T47D (cell line): ENCODE data around the gene POGLUT2.

Experiments used
- DNase-seq, 2 experiments: peaks; one replicate each; pipeline versions ENCODE4 v3.0.0 to v3.0.0-alpha.2; 2011 to 2012; ENCODE audit warnings: low read depth in 1 of 2, low spot score in 1 of 2
- JUND ChIP-seq: IDR thresholded peaks from 2 replicates; pipeline ENCODE4 v1.6.1; 2012; ENCODE audit warnings: low read depth
- in situ Hi-C: cut with HindIII; loops from 2 replicates; pipeline ENCODE4 v1.10.0; 2016; ENCODE audit warnings: low sequenced_read_pairs, low pct_unique_long_range_greater_than_20kb

Gene POGLUT2

DNA sequence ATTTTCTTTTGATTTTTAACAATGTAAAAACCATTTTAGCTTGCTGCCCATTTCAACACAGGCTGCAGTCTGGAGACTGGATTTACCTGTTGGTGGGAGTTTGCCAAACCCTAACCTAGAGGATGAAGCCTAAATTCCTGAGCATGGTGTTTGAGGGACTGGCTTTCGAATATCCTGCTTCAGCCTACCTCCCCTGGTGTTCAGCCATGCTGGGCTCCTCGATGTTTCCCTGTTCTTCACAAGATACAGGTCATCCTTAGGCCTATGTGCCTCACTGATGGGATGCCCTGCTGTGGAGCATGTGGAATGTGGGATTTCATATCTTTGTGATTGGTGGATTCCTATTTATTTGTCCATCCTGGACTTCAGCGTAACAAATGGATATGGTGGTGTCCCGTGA lies 26.6 kb upstream of the POGLUT2 start:
- in situ Hi-C loops: no loop called here
- no peak for TF ChIP-seq JUND

DNA sequence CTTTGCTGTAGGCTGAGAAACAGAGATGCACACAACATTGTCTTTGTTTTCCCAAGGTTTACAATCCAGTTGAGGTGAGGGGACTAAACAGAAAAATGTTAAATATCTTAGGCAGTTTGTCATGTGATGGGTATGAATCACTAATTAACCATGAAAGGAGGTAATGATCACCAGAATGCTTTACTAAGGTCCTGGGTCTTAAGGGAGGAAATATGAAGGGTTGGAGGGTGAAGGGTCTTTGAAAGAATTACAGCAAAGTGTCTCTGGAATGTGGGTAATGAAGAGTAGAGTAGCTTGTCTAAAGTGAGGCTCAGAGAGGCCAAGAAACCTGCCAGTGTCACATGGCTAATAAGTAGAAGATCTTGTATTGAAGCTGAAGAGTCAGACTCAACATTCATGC lies 19.1 kb upstream of the POGLUT2 start:
- in situ Hi-C loops: no loop called here
- TF ChIP-seq JUND: no peak
- DNase-seq: no peak

More for the DNA sequence above, 26.6 kb upstream of the POGLUT2 start:
- DNase-seq: no peak

DNA sequence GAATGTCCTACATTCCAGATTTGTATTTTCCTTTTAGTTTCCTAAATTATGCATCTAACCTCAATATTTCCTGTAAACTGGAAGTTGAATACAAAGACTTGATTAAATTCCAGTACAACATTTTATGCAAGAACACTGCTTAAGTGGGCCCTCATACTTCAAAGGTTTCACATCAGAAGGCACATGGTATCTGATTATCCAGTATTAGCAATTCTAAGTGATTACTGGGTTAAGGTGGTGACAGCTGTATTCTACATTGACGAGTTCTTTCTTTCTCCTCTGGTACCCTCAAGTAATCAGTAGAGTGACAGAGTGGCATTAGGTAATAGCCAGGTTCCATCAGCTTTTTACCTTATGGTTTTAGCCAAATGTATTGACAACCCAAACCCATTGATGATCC lies 18.5 kb upstream of the POGLUT2 start:
- no peak for DNase-seq
- no peak for TF ChIP-seq JUND
- in situ Hi-C loops: no loop called here

DNA sequence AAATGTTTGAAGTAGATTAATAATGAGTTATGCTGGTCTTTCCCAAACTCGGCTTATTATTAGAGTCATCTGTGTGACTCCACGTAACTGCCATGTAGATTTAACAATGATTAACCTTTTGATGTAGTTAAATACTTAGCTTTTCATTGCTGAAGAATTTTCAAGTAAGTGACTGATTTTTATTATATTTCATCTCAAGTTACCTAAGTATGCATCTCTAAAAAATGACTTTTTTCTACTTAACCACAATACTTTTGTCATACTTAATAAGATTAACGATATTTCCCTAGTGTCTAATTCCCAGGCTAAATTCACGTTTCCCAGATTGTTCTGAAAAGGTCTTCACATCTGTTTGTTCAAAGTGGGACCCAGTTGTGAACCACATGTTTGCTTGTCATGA lies 17.9 kb upstream of the POGLUT2 start:
- in situ Hi-C loops: no loop called here
- no peak for DNase-seq

DNA sequence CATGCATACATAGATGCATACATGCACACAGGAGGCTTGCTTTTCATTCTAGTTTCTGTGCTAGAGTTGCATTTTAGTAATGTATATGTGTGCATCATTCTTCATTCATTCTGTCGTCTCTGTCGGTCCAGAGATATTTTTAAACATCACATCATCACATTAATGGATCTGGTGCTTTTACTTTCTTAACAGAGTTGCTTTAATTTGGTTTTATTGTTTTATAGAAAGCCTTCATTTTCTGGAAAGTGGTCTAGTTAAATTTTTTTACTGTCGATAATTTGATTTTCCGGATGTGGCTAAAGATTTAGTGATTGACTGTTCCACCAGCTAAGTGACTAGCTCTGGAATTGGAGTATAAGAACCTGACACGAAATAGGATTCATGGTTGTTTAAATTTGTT lies 17.0 kb upstream of the POGLUT2 start:
- no peak for DNase-seq
- TF ChIP-seq JUND: no peak
- in situ Hi-C loops: no loop called here

More for the DNA sequence above, 17.9 kb upstream of the POGLUT2 start:
- TF ChIP-seq JUND: no peak

DNA sequence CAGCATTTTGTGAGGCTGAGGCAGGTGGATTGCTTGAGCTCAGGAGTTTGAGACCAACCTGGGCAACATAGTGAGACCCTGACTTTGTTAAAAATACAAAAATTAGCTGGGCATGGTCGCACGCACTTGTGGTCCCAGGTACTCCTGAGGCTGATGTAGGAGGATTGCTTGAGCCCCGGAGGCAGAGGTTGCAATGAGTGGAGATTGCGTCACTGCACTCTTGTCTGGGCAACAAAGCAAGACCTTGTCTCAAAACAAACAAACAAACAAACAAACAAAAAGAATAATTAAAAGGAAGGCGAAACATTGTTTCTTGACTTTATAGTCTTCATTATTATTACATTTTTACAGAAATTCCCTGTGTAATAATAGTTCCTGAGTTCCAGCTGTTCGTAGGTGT lies 16.0 kb upstream of the POGLUT2 start:
- TF ChIP-seq JUND: no peak
- DNase-seq: no peak
- in situ Hi-C loops: no loop called here

DNA sequence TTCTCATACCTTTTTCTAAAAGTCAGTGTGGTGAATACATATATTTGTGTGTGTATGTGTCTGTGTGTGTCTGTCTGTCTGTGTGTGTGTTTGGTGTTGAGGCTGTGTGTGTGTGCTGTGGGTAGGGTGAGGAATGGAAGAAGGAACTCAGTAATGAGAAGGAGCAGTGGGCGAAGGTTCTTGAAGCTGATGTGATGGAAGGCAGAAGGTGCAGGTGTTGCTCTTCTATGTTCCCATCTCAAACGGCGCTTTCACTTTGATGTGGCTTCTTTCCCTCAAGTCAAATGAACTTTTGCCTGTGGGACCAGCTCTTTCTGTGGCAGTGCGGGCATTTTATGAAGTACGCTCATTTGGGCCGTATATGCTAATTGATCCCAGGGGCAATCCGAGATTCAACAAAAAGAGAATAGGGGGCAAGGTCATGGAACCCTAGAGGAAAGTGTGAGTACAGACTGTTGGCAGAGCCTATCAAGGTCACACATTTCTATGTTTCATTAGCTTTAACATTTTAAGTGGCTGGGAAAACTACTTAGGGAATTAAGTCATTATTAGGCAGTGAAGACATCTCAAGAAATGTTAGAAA lies 15.3 kb upstream of the POGLUT2 start:
- no peak for TF ChIP-seq JUND
- DNase-seq: no peak
- in situ Hi-C loops: no loop called here

DNA sequence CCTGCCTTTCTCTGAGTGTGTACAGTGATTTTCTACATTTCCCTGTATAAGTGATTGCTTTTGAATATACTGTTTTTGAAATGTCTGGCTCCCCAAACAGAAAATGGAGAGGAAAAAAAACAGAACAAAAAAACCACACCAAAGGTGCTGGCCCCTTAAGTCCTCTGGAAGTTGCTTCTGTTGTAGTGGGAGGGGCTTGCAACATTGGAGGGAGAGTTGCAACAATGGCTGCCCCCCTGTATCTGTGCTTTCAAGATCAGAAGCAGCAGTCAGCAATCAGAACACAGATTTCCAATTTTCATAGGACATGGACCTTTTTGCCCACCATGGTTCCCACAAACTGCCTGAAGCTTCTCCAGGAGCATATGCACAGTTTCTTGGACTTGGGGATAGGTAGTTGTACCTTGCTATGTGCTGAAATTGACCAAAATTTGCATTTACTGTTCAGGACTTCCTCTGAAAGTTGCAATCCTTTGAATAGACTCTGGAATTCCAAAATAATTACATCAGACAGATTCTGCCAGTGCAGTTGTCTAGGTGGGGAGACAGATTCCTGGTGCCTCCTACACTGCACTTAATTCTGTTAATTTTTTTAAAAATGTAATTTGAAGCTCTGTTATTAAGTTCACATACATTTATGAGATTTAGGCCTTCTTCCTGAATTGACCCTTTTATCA lies 14.0 kb upstream of the POGLUT2 start:
- no peak for DNase-seq
- in situ Hi-C loops: no loop called here
- TF ChIP-seq JUND: no peak

DNA sequence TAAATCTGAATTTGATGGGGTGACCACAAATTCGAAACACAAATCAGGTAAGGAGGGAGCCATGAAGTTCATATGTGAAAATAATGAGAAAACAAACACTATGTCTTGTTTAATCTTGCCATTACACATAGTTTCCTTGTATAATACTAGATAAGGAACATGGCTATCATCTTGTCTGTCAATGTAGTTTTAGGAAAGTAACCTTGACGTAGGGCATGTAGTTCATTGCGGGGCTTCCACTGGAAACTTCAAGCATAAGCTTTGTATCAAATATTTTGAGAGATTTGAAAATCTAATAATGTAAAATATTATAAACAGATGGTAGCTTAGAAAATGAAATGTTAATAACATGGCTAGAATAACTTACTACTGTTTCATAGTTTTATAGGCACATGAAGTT lies 8.9 kb upstream of the POGLUT2 start:
- no peak for TF ChIP-seq JUND
- in situ Hi-C loops: no loop called here
- DNase-seq: no peak

DNA sequence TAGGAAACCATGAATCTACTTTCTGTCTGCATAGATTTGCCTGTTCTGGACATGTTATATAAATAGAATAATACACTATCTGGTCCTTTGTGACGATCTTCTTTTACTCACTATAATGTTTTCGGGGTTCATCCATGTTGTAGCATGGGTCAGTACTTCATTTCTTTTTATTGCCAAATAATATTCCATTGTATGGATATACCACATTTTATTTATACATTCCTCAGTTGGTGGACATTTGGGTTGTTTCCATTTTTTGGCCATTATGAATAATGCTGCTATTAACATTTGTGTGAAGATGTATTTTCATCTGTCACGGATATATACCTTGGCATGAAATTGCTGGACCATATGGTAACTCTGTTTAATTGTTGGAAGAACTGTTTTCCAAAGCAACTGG lies 6.9 kb upstream of the POGLUT2 start:
- TF ChIP-seq JUND: no peak
- in situ Hi-C loops: no loop called here
- DNase-seq: no peak

DNA sequence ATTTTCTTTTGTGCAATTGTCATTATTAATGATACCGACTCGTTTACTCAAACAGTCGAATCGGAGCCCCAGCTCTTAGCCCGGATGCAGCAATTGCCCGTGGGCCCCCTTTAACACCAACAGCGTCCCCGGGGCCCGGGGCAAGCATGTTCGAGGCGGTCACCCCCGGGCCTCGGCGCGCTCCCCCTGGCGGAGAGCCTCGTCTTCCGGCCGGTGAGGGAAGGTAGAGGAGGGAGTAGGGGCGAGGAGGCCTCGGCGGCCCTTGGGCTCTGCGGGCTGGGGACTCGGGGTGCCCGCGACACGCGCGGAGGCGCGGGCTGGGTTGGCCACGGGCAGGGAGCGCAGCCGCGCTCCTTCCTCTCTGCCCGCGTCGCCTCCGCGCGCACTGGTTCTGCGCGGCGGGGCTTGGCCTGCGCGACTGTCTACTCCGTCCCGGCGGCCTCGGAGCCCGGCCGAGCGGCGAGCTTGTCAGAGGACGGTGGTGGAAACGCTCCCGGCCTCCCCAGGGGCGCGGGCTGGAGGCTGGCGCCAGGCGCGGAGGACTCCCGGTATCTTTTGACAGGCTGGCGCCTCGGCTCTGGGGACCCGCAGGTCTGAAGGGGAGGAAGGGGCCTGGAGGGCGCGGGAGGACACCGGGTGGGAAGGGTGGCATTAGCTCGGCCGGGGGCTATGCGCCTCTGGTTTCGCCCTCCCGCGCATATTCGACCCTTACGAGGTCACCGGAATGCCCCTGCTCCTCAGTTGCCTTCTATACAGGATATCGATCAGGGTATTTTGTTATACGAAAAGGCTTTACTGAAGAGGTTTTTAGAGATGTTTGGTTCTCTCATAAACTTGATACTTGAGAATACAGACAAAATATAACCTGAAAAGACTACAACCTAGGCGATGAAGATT lies 1.6 kb upstream of the POGLUT2 start:
- no peak for TF ChIP-seq JUND
- in situ Hi-C loops: no loop called here
- peak; percentile 66 to 78 for DNase-seq

DNA sequence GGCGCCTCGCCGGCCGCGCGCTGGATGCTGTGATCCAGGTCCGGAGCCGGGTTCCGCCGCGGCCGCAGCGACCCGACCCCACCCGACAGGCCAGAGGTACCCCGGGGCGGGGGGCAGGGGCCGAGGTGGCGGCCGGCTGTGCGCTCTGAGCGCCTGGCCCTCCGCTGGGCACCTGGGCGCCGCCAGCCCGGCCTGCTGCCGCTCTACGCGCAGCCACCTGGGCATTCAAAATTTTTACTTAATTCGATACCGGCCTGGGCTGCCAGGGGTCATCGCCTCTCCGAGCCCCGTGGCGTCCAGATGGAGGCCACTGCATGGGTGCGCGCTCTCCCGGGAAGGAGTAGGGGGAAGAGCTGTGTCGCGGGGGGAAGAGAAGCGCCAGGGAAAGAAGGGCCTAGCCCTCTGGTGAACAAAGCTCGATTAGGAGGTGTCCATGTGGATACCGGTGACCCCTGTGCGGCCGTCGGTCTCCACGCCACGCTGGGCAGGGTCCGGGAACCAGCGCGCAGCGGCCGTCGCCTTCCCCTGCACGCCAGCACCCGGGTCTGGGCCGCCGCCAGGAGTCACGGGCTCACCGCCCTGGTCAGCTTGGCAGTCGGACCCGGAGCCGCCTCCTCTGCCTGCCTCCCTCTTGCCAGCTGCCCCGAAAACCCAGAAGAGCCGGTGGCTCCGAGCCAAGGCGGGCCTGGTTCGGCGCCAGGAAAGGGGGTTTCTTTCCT lies 809 bp upstream of the POGLUT2 start:
- DNase-seq: peak; percentile 5 to 12
- in situ Hi-C loops: no loop called here
- TF ChIP-seq JUND: no peak
